CD4-positive, alpha-beta T cell (primary cell): Measurements from ENCODE around the gene ORC4. TPM values are rescaled to one million over a fixed set of nuclear protein-coding genes. Genes with fewer than 3 reads are reported as not detected.
A peak's percentile ranks its signal among the peaks of the same experiment; 100 is the strongest.

Source experiments
- ATAC-seq: fragments of 200-7000 bp; cut with Tn5 transposase; one replicate; pipeline ENCODE4 v1.10.0; 2022; ENCODE audit warnings: mild to moderate bottlenecking; ENCODE audit not compliant: poor library complexity
- CTCF ChIA-PET: fragments of 350-600 bp; sonication (Branson Sonifier 250); formaldehyde crosslinking; loops from one replicate; lab custom pipeline; 2021; ENCODE audit warnings: antibody characterized with exemption, inconsistent platforms; lab: Charles Lee
- POLR2A ChIA-PET: fragments of 350-600 bp; sonication (Branson Sonifier 250); formaldehyde crosslinking; loops from one replicate; lab custom pipeline; 2021; ENCODE audit warnings: antibody characterized with exemption, inconsistent platforms; lab: Charles Lee
- DNase-seq, 14 experiments: peaks; one replicate each; pipeline ENCODE4 v3.0.0-alpha.2; 2013 to 2020; ENCODE audit warnings: mixed read lengths in 2 of 14
- H3K27ac ChIP-seq, 2 donors: one replicate each; pipeline versions ENCODE4 v1.5.1 to v1.7.0; 2013; ENCODE audit warnings: low read length in 2 of 2, low read depth in 1 of 2, mild to moderate bottlenecking in 1 of 2
- H3K27me3 ChIP-seq, 2 experiments: 1 replicate in 1 of 2; 2 replicates in 1 of 2; pipeline versions ENCODE4 v1.6.1 to v1.7.0; 2013; ENCODE audit warnings: low read length in 2 of 2, control low read depth in 1 of 2, mild to moderate bottlenecking in 1 of 2, moderate library complexity in 1 of 2; ENCODE audit not compliant: insufficient read depth in 2 of 2, control insufficient read depth in 1 of 2
- H3K36me3 ChIP-seq: one replicate; pipeline ENCODE4 v1.6.1; 2013; ENCODE audit warnings: low read length, control low read depth; ENCODE audit not compliant: insufficient read depth
- H3K4me1 ChIP-seq: one replicate; pipeline ENCODE4 v1.6.1; 2013; ENCODE audit warnings: low read length, control low read depth; ENCODE audit not compliant: insufficient read depth
- H3K4me3 ChIP-seq: one replicate; pipeline ENCODE4 v1.5.1; 2013; ENCODE audit warnings: mild to moderate bottlenecking, low read length, moderate library complexity
- H3K9me3 ChIP-seq, 2 experiments: 1 replicate in 1 of 2; 2 replicates in 1 of 2; pipeline versions ENCODE4 v1.6.1 to v1.7.0; 2013; ENCODE audit warnings: low read length in 2 of 2, mild to moderate bottlenecking in 2 of 2, control low read depth in 1 of 2, moderate library complexity in 1 of 2; ENCODE audit not compliant: control insufficient read depth in 1 of 2, insufficient read depth in 1 of 2
- H3K27ac Mint-ChIP-seq: one replicate; pipeline ENCODE4 v1.8.0; 2020; ENCODE audit warnings: mixed read lengths
- H3K27me3 Mint-ChIP-seq: one replicate; pipeline ENCODE4 v1.8.0; 2021; ENCODE audit warnings: mixed read lengths
- H3K36me3 Mint-ChIP-seq: one replicate; pipeline ENCODE4 v1.8.0; 2021; ENCODE audit warnings: low read depth, mixed read lengths
- H3K4me1 Mint-ChIP-seq: one replicate; pipeline ENCODE4 v1.8.0; 2021; ENCODE audit warnings: low read depth, mixed read lengths
- H3K4me3 Mint-ChIP-seq: one replicate; pipeline ENCODE4 v1.8.0; 2020; ENCODE audit warnings: mild to moderate bottlenecking, mixed read lengths
- H3K9me3 Mint-ChIP-seq: one replicate; pipeline ENCODE4 v1.8.0; 2020; ENCODE audit warnings: mixed read lengths
- CTCF ChIP-seq: fragments of 200-600 bp; IDR thresholded peaks from one replicate; pipeline ENCODE4 v1.8.0; 2022; ENCODE audit warnings: antibody characterized with exemption, mild to moderate bottlenecking
- intact Hi-C, 2 experiments: fragments of 100-400 bp; cut with DNase I in 1 of 2; cut with micrococcal nuclease in 1 of 2; formaldehyde crosslinking; loops; one replicate each; pipeline versions ENCODE4 v1.15.1 to v1.9.0; 2023 to 2025; cut with DNase I, micrococcal nuclease
- total RNA-seq, 174 experiments: library from RNA in 2 of 174; stranded (reverse) in 2 of 174; gene quantifications; one replicate each; pipeline ENCODE4 v1.2.3 and lab custom pipeline; 2021 to 2026

ORC4 gene
- total RNA-seq, 2 experiments from 2014 or later: 29.4 to 33.9 TPM

- intact Hi-C loops: no loop called here
- Mint-ChIP-seq H3K27ac (peak overlapping the region; percentile 4), H3K4me3 (no peak overlapping the region), H3K4me1 (peaks cover 73% of the 10 kb centered on the region), H3K9me3 (peaks cover 9% of the 10 kb centered on the region), H3K36me3 (peaks cover 72% of the 10 kb centered on the region), H3K27me3 (no peaks in the 10 kb centered on the region)
- TF ChIP-seq CTCF: no peak
- no peak overlapping the region for H3K4me3 ChIP-seq
- ChIA-PET CTCF (no interaction called here), POLR2A (no interaction called here)
- no peaks in the 10 kb centered on the region for H3K4me1 ChIP-seq
- peaks cover 12% of the 10 kb centered on the region for H3K36me3 ChIP-seq
- peaks cover 0 to 10% of the 10 kb centered on the region in 2 experiments for H3K9me3 ChIP-seq
- H3K27ac ChIP-seq: no peak overlapping the region
- DNase-seq (no peak), ATAC-seq (no peak)
- no peaks in the 10 kb centered on the region for H3K27me3 ChIP-seq
Measured at GRCh38 chr2:148000095-148000494, 20.4 kb downstream of the ORC4 start.

DNA sequence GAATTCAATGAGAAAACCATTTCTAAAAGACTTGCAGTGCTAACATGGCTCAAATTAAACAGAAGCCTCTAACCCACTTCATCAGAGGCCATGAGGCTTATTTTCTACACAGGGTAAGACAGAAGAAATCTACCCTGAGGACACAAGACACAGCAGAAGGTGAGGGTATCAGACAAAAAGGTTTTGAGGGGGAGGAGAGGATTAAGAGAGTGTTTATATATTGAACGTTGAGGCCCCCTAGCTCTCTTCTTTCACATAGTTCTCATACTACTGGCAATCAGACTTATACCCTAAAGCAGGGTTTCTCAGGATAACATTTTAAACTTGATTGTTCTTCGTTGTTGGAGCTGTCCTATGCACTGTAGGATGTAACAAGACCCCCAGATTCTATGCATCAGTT lies 21.4 kb downstream of the ORC4 start:
- intact Hi-C loops: no loop called here
- H3K27me3 ChIP-seq: no peaks in the 10 kb centered on the region
- Mint-ChIP-seq H3K27ac (no peak overlapping the region), H3K4me3 (no peak overlapping the region), H3K4me1 (peaks cover 67% of the 10 kb centered on the region), H3K36me3 (peaks cover 70% of the 10 kb centered on the region), H3K27me3 (no peaks in the 10 kb centered on the region), H3K9me3 (peaks cover 9% of the 10 kb centered on the region)
- ChIA-PET CTCF (interaction anchor here (1.0 kb wide), 1 partner anchor 9 kb away, joined by 3 read pairs; no protein-coding TSS in a partner anchor), POLR2A (interaction anchor here (1.3 kb wide), 1 partner anchor 22 kb away, joined by 4 read pairs; the partner anchor contains the start of genes MBD5 and ORC4)
- peaks cover 13% of the 10 kb centered on the region for H3K36me3 ChIP-seq
- ATAC-seq (no peak), DNase-seq (no peak)
- H3K4me3 ChIP-seq: no peak overlapping the region
- peaks cover 0 to 10% of the 10 kb centered on the region in 2 experiments for H3K9me3 ChIP-seq
- H3K4me1 ChIP-seq: no peaks in the 10 kb centered on the region
- no peak overlapping the region for H3K27ac ChIP-seq
- no peak for TF ChIP-seq CTCF

GRCh38 chr2:147998203-147998602 lies 22.3 kb downstream of the ORC4 start:
- no peaks in the 10 kb centered on the region for H3K4me1 ChIP-seq
- Mint-ChIP-seq H3K9me3 (peaks cover 6% of the 10 kb centered on the region), H3K27me3 (no peaks in the 10 kb centered on the region), H3K4me3 (no peak overlapping the region), H3K36me3 (peaks cover 63% of the 10 kb centered on the region), H3K4me1 (peaks cover 60% of the 10 kb centered on the region), H3K27ac (no peak overlapping the region)
- TF ChIP-seq CTCF: no peak
- H3K36me3 ChIP-seq: peaks cover 13% of the 10 kb centered on the region
- POLR2A ChIA-PET: interaction anchor here (1.3 kb wide), 1 partner anchor 23 kb away, joined by 4 read pairs; the partner anchor contains the start of genes MBD5 and ORC4
- no peaks in the 10 kb centered on the region for H3K27me3 ChIP-seq
- no peak overlapping the region for H3K4me3 ChIP-seq
- CTCF ChIA-PET: interaction anchor here (1.0 kb wide), 2 partner anchors 8 to 10 kb away, joined by 3 read pairs; no protein-coding TSS in a partner anchor
- intact Hi-C loops: no loop called here
- no peak for ATAC-seq
- DNase-seq: no peak
- no peak overlapping the region for H3K27ac ChIP-seq
- H3K9me3 ChIP-seq: peaks cover 0 to 10% of the 10 kb centered on the region in 2 experiments
